Retinal pigment epithelial cell (primary cell): ENCODE data around the gene SLC25A25.

Experiments
- DNase-seq: peaks from one replicate; pipeline ENCODE4 v3.0.0-alpha.2; 2010; ENCODE audit warnings: low read depth
- H3K4me3 ChIP-seq: 2 replicates; pipeline ENCODE4 v1.5.1; 2011; ENCODE audit warnings: mild to moderate bottlenecking, low read length, control low read depth, moderate library complexity
- CTCF ChIP-seq: conservative IDR thresholded peaks from 2 replicates; pipeline ENCODE4 v1.5.1; 2011; ENCODE audit warnings: low read depth, low read length, control low read depth, inconsistent platforms

SLC25A25 gene

GRCh38 chr9:128085943-128086342, 17.9 kb downstream of the SLC25A25 start:
- no peak overlapping the region for H3K4me3 ChIP-seq
- DNase-seq, result no peak
- TF ChIP-seq CTCF, result no peak

- TF ChIP-seq CTCF, result no peak
- no peak for DNase-seq
Measured at GRCh38 chr9:128087262-128087661, 19.2 kb downstream of the SLC25A25 start.

GRCh38 chr9:128088253-128088945, 20.4 kb downstream of the SLC25A25 start:
- no peak for DNase-seq
- TF ChIP-seq CTCF, result no peak
- no peak overlapping the region for H3K4me3 ChIP-seq

More at GRCh38 chr9:128087262-128087661, 19.2 kb downstream of the SLC25A25 start:
- H3K4me3 ChIP-seq, result no peak overlapping the region

GRCh38 chr9:128089299-128089698, 21.3 kb downstream of the SLC25A25 start:
- no peak for TF ChIP-seq CTCF
- no peak for DNase-seq
- no peak overlapping the region for H3K4me3 ChIP-seq

- H3K4me3 ChIP-seq, result peak overlapping the region; percentile 27
- peak; percentile 76 for DNase-seq
- no peak for TF ChIP-seq CTCF
Measured at GRCh38 chr9:128091144-128091543, 23.1 kb downstream of the SLC25A25 start.

GRCh38 chr9:128091571-128091970, 23.5 kb downstream of the SLC25A25 start:
- DNase-seq, result no peak
- TF ChIP-seq CTCF, result no peak
- H3K4me3 ChIP-seq, result peak overlapping the region; percentile 27
